K562 (cell line): ENCODE measurements around the gene STAMBPL1.

ENCODE experiments used
- ATF2 ChIP-seq: sonication (generic); formaldehyde crosslinking; IDR thresholded peaks from 2 replicates; pipeline ENCODE4 v1.8.1; 2022; ENCODE audit warnings: missing genetic modification reagents
- CEBPZ ChIP-seq: fragments of 150-350 bp; IDR thresholded peaks from 2 replicates; pipeline ENCODE4 v1.6.1; 2014; ENCODE audit warnings: low read depth, mild to moderate bottlenecking, low read length, borderline replicate concordance
- DPF2 ChIP-seq: fragments of 450-650 bp; IDR thresholded peaks from 2 replicates; pipeline ENCODE4 v1.6.1; 2016
- KDM4B ChIP-seq, 2 experiments: fragments of 450-650 bp in 1 of 2; sonication (generic) in 1 of 2; IDR thresholded peaks; 2 replicates each; pipeline ENCODE4 v1.6.1; 2016 to 2017; ENCODE audit warnings: borderline replicate concordance in 2 of 2, antibody characterized with exemption in 1 of 2, low read depth in 1 of 2, mild to moderate bottlenecking in 1 of 2
- NRF1 ChIP-seq, 2 experiments: fragments of 450-650 bp; IDR thresholded peaks in 1 of 2; conservative IDR thresholded peaks in 1 of 2; 2 replicates each; pipeline ENCODE4 v1.6.1; 2014; ENCODE audit warnings: mild to moderate bottlenecking in 2 of 2
- POLR2A ChIP-seq: fragments of 450-650 bp; conservative IDR thresholded peaks from 2 replicates; pipeline ENCODE4 v1.6.1; 2016
- RAD21 ChIP-seq, 2 experiments: fragments of 250-450 bp in 1 of 2; fragments of 450-650 bp in 1 of 2; sonication (Bioruptor Pico) in 1 of 2; formaldehyde crosslinking in 1 of 2; IDR thresholded peaks in 1 of 2; conservative IDR thresholded peaks in 1 of 2; 2 replicates each; pipeline versions ENCODE4 v1.4.0 to v1.8.0; 2020 to 2022; ENCODE audit warnings: mild to moderate bottlenecking in 2 of 2, moderate library complexity in 1 of 2
- RFX1 ChIP-seq: fragments of 450-650 bp; IDR thresholded peaks from 2 replicates; pipeline ENCODE4 v1.6.1; 2016; ENCODE audit warnings: mild to moderate bottlenecking, moderate library complexity
- SETDB1 ChIP-seq: IDR thresholded peaks from one replicate; pipeline ENCODE4 v1.6.1; 2012; ENCODE audit warnings: low read length, control low read depth, inconsistent platforms
- YY1 ChIP-seq, 3 experiments: IDR thresholded peaks; 2 replicates each; pipeline ENCODE4 v1.6.1; 2011; ENCODE audit warnings: low read length in 2 of 3, mild to moderate bottlenecking in 2 of 3, moderate library complexity in 2 of 3, borderline replicate concordance in 1 of 3, control low read depth in 1 of 3, low read depth in 1 of 3; ENCODE audit not compliant: insufficient read depth in 3 of 3, insufficient replicate concordance in 2 of 3, control insufficient read depth in 1 of 3, insufficient read length in 1 of 3; ENCODE audit errors: extremely low read depth in 1 of 3
- ZBTB43 ChIP-seq: sonication (generic); formaldehyde crosslinking; IDR thresholded peaks from 2 replicates; pipeline ENCODE4 v1.8.0; 2023; ENCODE audit warnings: mild to moderate bottlenecking, missing genetic modification reagents
- ZNF274 ChIP-seq: IDR thresholded peaks from 2 replicates; pipeline ENCODE4 v1.6.1; 2011; ENCODE audit warnings: low read depth, mild to moderate bottlenecking, low read length, moderate library complexity, borderline replicate concordance

- TF ChIP-seq ZBTB43 (CRISPR knock-in tag) = no peak
- no peak for TF ChIP-seq SETDB1
- no peak for TF ChIP-seq POLR2A
- no peak for TF ChIP-seq NRF1 (conservative IDR thresholded peaks at IDR 0.05 in 1 of 2, IDR thresholded peaks at IDR 0.05 in 1 of 2)
- no peak for TF ChIP-seq ZNF274
- no peak for TF ChIP-seq YY1 (IDR thresholded peaks at IDR 0.05; ENCODE audit: borderline replicate concordance in 1 of 3, control insufficient read depth in 1 of 3, extremely low read depth in 1 of 3, insufficient read depth in 3 of 3, insufficient read length in 1 of 3, insufficient replicate concordance in 2 of 3, low read depth in 1 of 3, low read length in 2 of 3)
- TF ChIP-seq RAD21 (CRISPR knock-in tag; conservative IDR thresholded peaks at IDR 0.05 in 1 of 2, IDR thresholded peaks at IDR 0.05 in 1 of 2) = no peak
- TF ChIP-seq RFX1 = no peak
- TF ChIP-seq CEBPZ = no peak
- TF ChIP-seq KDM4B (IDR thresholded peaks at IDR 0.05; ENCODE audit: borderline replicate concordance in 2 of 2, low read depth in 1 of 2) = no peak
- TF ChIP-seq DPF2 = no peak
- TF ChIP-seq ATF2 (CRISPR knock-in tag) = no peak
These were observed 18.7 kb downstream of the STAMBPL1 start for GRCh38 chr10:88898727-88899126.
